Measurements from ENCODE around the gene CABP4. TPM values are rescaled to one million over a fixed set of nuclear protein-coding genes. Genes with fewer than 3 reads are reported as not detected.
A peak's percentile ranks its signal among the peaks of the same experiment; 100 is the strongest.

The CABP4 gene
- total and polyA plus RNA-seq, 10 of the 15 experiments (the other 5 are each of a cell fraction or from before 2014, with no cell fraction given), result 0.04 to 0.41 (median 0.14) TPM; not detected in 2

GRCh38 chr11:67466367-67466766 is 11.2 kb downstream of the CABP4 start:
- 80% methylated on average over 5 of the region's 5 CpGs for WGBS (ENCODE audit: insufficient coverage, insufficient replicate concordance, low lambda C conversion rate, missing lambda C conversion rate)
- Histone ChIP-seq H3K27me3 (replicated peaks in 1 of 2; ENCODE audit: control insufficient read depth in 2 of 2, insufficient read depth in 2 of 2, low read length in 1 of 2) (no peaks in the 10 kb centered on the region), H3K27ac (ENCODE audit: control insufficient read depth, insufficient read depth) (no peak overlapping the region), H3K36me3 (ENCODE audit: control insufficient read depth in 2 of 2, insufficient read depth in 2 of 2, low read length in 1 of 2) (no peaks in the 10 kb centered on the region; a peak in 1 of 4 replicates), H3K4me1 (ENCODE audit: control insufficient read depth, insufficient read depth, low read length) (peaks cover 37% of the 10 kb centered on the region), H2AFZ (ENCODE audit: control insufficient read depth, low read depth, low read length) (no peak overlapping the region), H3K4me3 (no peak overlapping the region), H4K20me1 (ENCODE audit: control insufficient read depth, insufficient read depth) (no peaks in the 10 kb centered on the region), H3K79me2 (ENCODE audit: control insufficient read depth, insufficient read depth, low read length) (peaks cover 14% of the 10 kb centered on the region), H3K9me3 (replicated peaks; ENCODE audit: control insufficient read depth, insufficient read depth, low read length) (no peaks in the 10 kb centered on the region), H3K9ac (ENCODE audit: control insufficient read depth, insufficient read depth, low read length) (no peak overlapping the region), H3K4me2 (ENCODE audit: control insufficient read depth, insufficient read depth) (no peak overlapping the region)
- ATAC-seq (no peak), DNase-seq (ENCODE audit: low read depth, low spot score) (no peak), FAIRE-seq (no peak)
- intact Hi-C loops (cut with micrococcal nuclease; ENCODE audit: unreplicated experiment), result no loop called here
- no peak for TF ChIP-seq NRF1 (conservative IDR thresholded peaks at IDR 0.05; ENCODE audit: low read depth, low read length)
- RAD21 ChIA-PET (ENCODE audit: unreplicated experiment), result interaction anchor here (1.9 to 5.5 kb wide), 5 partner anchors 19 to 65 kb away, joined by 5 to 72 read pairs (median 20); partner anchors contain the start of genes AIP, PPP1CA and PTPRCAP
- CTCF ChIA-PET, result interaction anchor here (0.7 to 5.1 kb wide), 2 partner anchors 65 to 1477 kb away, joined by 4 to 36 read pairs; partner anchors contain the start of gene PPP1CA
- POLR2A ChIA-PET, result interaction anchor here (0.6 to 8.1 kb wide), 6 partner anchors 19 to 119 kb away, joined by 3 to 78 read pairs (median 50); partner anchors contain the start of genes AIP, PPP1CA, PTPRCAP and TBC1D10C
- in situ Hi-C loops (cut with MboI), result no loop called here
- no TSS peak for BruUV-seq (replicated peaks)
- SMC1A ChIA-PET (ENCODE audit: uncharacterized antibody, unreplicated experiment), result interaction anchor here (1.6 to 5.2 kb wide), 4 partner anchors 18 to 64 kb away, joined by 13 to 46 read pairs (median 30); partner anchors contain the start of genes AIP, PPP1CA, PTPRCAP and TBC1D10C

GRCh38 chr11:67466962-67467771 is 12.0 kb downstream of the CABP4 start:
- H4K20me1 ChIP-seq (ENCODE audit: control insufficient read depth, insufficient read depth), result no peaks in the 10 kb centered on the region
- intact Hi-C loops (cut with micrococcal nuclease; ENCODE audit: unreplicated experiment), result no loop called here
- WGBS (ENCODE audit: insufficient coverage, insufficient replicate concordance, low lambda C conversion rate, missing lambda C conversion rate), result 79% methylated on average over 8 of the region's 11 CpGs
- H3K27ac ChIP-seq (ENCODE audit: control insufficient read depth, insufficient read depth), result no peak overlapping the region
- BruUV-seq (replicated peaks), result TSS peak; percentile 50
- in situ Hi-C loops (cut with MboI), result no loop called here
- DNase-seq (ENCODE audit: low read depth, low spot score) (no peak), FAIRE-seq (no peak), ATAC-seq (no peak)
- H3K27me3 ChIP-seq (replicated peaks in 1 of 2; ENCODE audit: control insufficient read depth in 2 of 2, insufficient read depth in 2 of 2, low read length in 1 of 2), result no peaks in the 10 kb centered on the region
- no peaks in the 10 kb centered on the region for H3K9me3 ChIP-seq (replicated peaks; ENCODE audit: control insufficient read depth, insufficient read depth, low read length)
- H3K79me2 ChIP-seq (ENCODE audit: control insufficient read depth, insufficient read depth, low read length), result peaks cover 14% of the 10 kb centered on the region
- peaks cover 37% of the 10 kb centered on the region for H3K4me1 ChIP-seq (ENCODE audit: control insufficient read depth, insufficient read depth, low read length)
- H3K4me2 ChIP-seq (ENCODE audit: control insufficient read depth, insufficient read depth), result peak overlapping the region; percentile 98; the same call in 1 of the 2 replicates
- ChIA-PET SMC1A (ENCODE audit: uncharacterized antibody, unreplicated experiment) (interaction anchor here (1.2 to 5.2 kb wide), 4 partner anchors 18 to 116 kb away, joined by 4 to 46 read pairs (median 30); partner anchors contain the start of genes AIP, PPP1CA, PTPRCAP and TBC1D10C), POLR2A (interaction anchor here (0.6 to 8.1 kb wide), 11 partner anchors 8 to 317 kb away, joined by 3 to 78 read pairs (median 7); partner anchors contain the start of genes AIP, PPP1CA, PTPRCAP and RAD9A), RAD21 (ENCODE audit: unreplicated experiment) (interaction anchor here (1.1 to 5.5 kb wide), 12 partner anchors 19 to 121 kb away, joined by 3 to 72 read pairs (median 7); partner anchors contain the start of genes AIP, CDK2AP2, PPP1CA and PTPRCAP), CTCF (interaction anchor here (0.7 to 5.1 kb wide), 7 partner anchors 13 to 86 kb away, joined by 3 to 36 read pairs (median 4); partner anchors contain the start of genes PITPNM1 and PPP1CA)
- H3K9ac ChIP-seq (ENCODE audit: control insufficient read depth, insufficient read depth, low read length), result no peak overlapping the region
- no peak overlapping the region for H3K4me3 ChIP-seq
- no peaks in the 10 kb centered on the region; a peak in 1 of 4 replicates for H3K36me3 ChIP-seq (ENCODE audit: control insufficient read depth in 2 of 2, insufficient read depth in 2 of 2, low read length in 1 of 2)
- no peak overlapping the region for H2AFZ ChIP-seq (ENCODE audit: control insufficient read depth, low read depth, low read length)
- TF ChIP-seq POLR2A (IDR thresholded peaks at IDR 0.05; ENCODE audit: low read depth, low read length) (peak; percentile 50), RCOR1 (conservative IDR thresholded peaks at IDR 0.05; ENCODE audit: low read depth, low read length) (no peak), TARDBP (IDR thresholded peaks at IDR 0.05; ENCODE audit: borderline replicate concordance) (no peak), SMARCA5 (IDR thresholded peaks at IDR 0.05) (0 out of 2 replicates have a peak, but pooled peaks have one; percentile 38)

Measured in GM12878 (cell line).